Body of pancreas (tissue), 4 donors: ENCODE measurements around the gene RXRA. TPM values are rescaled to one million over a fixed set of nuclear protein-coding genes. Genes with fewer than 3 reads are reported as not detected.

Experiments used
- ATAC-seq: fragments of 150-250 bp; one replicate; pipeline ENCODE4 v1.9.1; 2016
- DNase-seq, 4 donors: peaks; one replicate each; pipeline ENCODE4 v3.0.0-alpha.2; 2019
- H3K27ac ChIP-seq, 4 donors: fragments of 200-600 bp; sonication (generic); 1 replicate in 3 of 4; 2 replicates in 1 of 4; pipeline versions ENCODE4 v1.5.1 to v1.6.1; 2016 to 2019; ENCODE audit warnings: mild to moderate bottlenecking in 1 of 4, mixed read lengths in 1 of 4, moderate library complexity in 1 of 4
- H3K27me3 ChIP-seq, 2 donors: fragments of 200-600 bp; sonication (generic); one replicate each; pipeline ENCODE4 v1.6.0; 2016; ENCODE audit warnings: mild to moderate bottlenecking in 1 of 2
- H3K36me3 ChIP-seq, 2 donors: fragments of 200-600 bp; sonication (generic); replicated peaks in 1 of 2; 2 replicates each; pipeline ENCODE4 v1.5.1; 2016; ENCODE audit warnings: low read depth in 2 of 2; ENCODE audit not compliant: insufficient read depth in 1 of 2
- H3K4me1 ChIP-seq: fragments of 200-600 bp; sonication (generic); one replicate; pipeline ENCODE4 v1.6.0; 2016
- H3K4me3 ChIP-seq, 2 donors: fragments of 200-600 bp; sonication (generic); 1 replicate in 1 of 2; 2 replicates in 1 of 2; pipeline ENCODE4 v1.5.1; 2016 to 2019
- H3K9me3 ChIP-seq, 3 donors: fragments of 200-600 bp; sonication (generic); 1 replicate in 2 of 3; 2 replicates in 1 of 3; pipeline ENCODE4 v1.5.1; 2016
- POLR2A ChIP-seq, 3 donors: fragments of 450-650 bp; IDR thresholded peaks; one replicate each; pipeline ENCODE4 v1.6.1; 2016; ENCODE audit warnings: antibody characterized with exemption in 3 of 3, mild to moderate bottlenecking in 2 of 3
- WGBS, 2 donors: methylation state at CpG; one replicate each; pipeline ENCODE4 v1.1.5; 2017; 5-methylcytosine and 5-hydroxymethylcytosine counted together
- intact Hi-C: fragments of 100-400 bp; cut with DNase I; formaldehyde crosslinking; loops from one replicate; pipeline ENCODE4 v1.15.1; 2023
- total RNA-seq, 2 donors: library from RNA; depleted of rRNA; stranded (reverse); fragments of >200 nt; gene quantifications; one replicate each; pipeline ENCODE4 v1.1.0, GENCODE V29; 2016
- TF ChIP-seq, protein P1 (sequence below), 7 experiments: fragments of 450-650 bp in 4 of 7; fragments of 200-600 bp in 3 of 7; sonication (generic) in 3 of 7; IDR thresholded peaks; one replicate each; pipeline ENCODE4 v1.5.1; 2016 to 2019; ENCODE audit warnings: antibody characterized with exemption in 7 of 7

The RXRA gene
- total RNA-seq, 2 donors from 2014 or later = 31.4 to 41.9 TPM

DNA sequence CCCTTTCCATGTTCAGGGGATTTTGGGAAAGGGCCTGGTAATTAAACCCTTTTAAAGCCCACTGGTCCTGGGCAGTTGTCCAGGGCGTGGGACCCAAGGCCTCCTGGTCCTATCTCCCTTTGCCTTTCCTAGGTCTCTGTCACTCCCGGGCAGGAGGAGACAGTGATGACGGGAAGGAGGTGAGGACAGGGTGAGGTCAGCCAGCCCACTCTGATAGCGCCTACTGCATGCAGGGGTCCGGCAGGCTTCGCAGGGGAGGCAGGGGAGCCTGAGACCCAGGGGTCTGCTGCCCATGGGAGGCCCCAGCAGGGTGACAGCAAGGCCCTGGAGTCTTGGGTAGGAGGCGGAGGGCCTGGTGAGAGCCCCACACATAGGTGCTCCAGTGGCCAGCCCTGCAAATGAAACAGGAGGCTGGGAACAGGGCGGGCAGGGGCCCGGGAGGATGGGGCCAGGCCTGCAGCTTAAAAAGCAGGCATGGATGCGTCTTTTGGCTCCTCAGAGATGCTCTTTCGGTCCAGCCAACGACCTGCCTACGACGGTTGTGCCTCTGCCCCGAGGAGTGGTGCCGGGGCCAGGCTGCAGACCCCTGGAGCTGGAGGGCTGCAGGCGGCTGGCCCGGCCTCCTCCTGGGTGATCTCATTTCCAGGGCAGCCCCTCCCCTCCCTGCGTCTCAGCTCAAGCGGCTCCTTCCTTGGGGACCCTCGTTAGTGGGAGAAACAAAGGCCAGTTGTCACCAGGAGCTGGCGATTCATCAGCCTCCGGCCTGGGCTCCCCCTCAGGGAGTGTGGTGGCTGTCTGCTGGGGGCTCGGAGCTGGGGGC is 6.7 kb upstream of the RXRA start:
- no peak overlapping the region for H3K27ac ChIP-seq
- ATAC-seq = no peak
- TF ChIP-seq, protein P1, sequence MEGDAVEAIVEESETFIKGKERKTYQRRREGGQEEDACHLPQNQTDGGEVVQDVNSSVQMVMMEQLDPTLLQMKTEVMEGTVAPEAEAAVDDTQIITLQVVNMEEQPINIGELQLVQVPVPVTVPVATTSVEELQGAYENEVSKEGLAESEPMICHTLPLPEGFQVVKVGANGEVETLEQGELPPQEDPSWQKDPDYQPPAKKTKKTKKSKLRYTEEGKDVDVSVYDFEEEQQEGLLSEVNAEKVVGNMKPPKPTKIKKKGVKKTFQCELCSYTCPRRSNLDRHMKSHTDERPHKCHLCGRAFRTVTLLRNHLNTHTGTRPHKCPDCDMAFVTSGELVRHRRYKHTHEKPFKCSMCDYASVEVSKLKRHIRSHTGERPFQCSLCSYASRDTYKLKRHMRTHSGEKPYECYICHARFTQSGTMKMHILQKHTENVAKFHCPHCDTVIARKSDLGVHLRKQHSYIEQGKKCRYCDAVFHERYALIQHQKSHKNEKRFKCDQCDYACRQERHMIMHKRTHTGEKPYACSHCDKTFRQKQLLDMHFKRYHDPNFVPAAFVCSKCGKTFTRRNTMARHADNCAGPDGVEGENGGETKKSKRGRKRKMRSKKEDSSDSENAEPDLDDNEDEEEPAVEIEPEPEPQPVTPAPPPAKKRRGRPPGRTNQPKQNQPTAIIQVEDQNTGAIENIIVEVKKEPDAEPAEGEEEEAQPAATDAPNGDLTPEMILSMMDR (IDR thresholded peaks at IDR 0.05) = no peak
- TF ChIP-seq POLR2A (IDR thresholded peaks at IDR 0.05) = no peak
- H3K36me3 ChIP-seq = no peaks in the 10 kb centered on the region
- WGBS, 2 donors = 72 to 80% methylated on average over 13 to 23 of the region's 24 CpGs
- H3K27me3 ChIP-seq = no peaks in the 10 kb centered on the region
- no peak overlapping the region for H3K4me3 ChIP-seq
- intact Hi-C loops = no loop called here
- no peaks in the 10 kb centered on the region for H3K9me3 ChIP-seq
- peak in 2 of 4 donors; percentile 4 to 10 for DNase-seq
- peaks cover 32% of the 10 kb centered on the region for H3K4me1 ChIP-seq

DNA sequence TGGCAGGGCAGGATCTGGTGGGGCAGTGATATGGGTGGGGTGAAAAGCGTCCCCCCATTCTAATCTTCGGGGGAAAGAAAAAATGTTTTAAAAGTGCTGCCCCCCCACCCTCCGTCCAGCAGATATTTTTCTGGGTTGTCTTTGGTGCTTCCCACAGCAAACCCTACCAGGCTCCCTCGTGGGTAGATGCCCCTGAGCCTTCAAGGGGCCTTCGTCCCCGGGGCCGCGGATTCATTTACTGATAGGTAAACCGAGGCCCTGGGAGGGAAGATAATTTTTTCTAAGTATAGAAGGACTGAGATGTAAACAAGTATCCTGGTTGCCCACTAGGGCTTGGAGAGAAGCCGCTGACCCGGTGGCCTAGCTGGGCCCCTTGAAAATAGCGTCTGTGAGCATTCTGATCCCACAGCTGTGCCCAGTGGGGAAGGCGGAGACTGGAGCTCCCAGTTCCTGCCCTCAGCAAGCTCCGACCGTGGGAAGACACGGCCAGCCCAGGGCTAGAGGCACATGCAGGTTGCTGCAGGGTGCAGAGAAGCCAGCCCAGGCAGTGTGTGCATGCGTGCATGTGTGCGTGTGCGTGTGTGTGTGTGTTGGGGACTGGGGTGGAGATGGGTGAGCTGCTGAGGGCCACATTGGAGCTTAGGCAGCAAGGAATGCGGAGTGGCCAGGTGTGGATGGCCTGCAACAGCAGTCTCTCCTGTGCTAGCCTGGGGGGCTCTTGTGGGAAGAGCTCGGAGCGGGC is 6.0 kb upstream of the RXRA start:
- no peak for TF ChIP-seq POLR2A (IDR thresholded peaks at IDR 0.05)
- TF ChIP-seq, protein P1 (IDR thresholded peaks at IDR 0.05) = no peak
- H3K27me3 ChIP-seq = no peaks in the 10 kb centered on the region
- DNase-seq = peak in 2 of 4 donors; percentile 4 to 8
- no peaks in the 10 kb centered on the region for H3K36me3 ChIP-seq
- ATAC-seq = no peak
- no peak overlapping the region for H3K4me3 ChIP-seq
- H3K9me3 ChIP-seq = no peaks in the 10 kb centered on the region
- intact Hi-C loops = no loop called here
- H3K27ac ChIP-seq = no peak overlapping the region
- H3K4me1 ChIP-seq = peaks cover 40% of the 10 kb centered on the region
- 80 to 84% methylated on average over 22 of the region's 22 CpGs for WGBS, 2 donors

DNA sequence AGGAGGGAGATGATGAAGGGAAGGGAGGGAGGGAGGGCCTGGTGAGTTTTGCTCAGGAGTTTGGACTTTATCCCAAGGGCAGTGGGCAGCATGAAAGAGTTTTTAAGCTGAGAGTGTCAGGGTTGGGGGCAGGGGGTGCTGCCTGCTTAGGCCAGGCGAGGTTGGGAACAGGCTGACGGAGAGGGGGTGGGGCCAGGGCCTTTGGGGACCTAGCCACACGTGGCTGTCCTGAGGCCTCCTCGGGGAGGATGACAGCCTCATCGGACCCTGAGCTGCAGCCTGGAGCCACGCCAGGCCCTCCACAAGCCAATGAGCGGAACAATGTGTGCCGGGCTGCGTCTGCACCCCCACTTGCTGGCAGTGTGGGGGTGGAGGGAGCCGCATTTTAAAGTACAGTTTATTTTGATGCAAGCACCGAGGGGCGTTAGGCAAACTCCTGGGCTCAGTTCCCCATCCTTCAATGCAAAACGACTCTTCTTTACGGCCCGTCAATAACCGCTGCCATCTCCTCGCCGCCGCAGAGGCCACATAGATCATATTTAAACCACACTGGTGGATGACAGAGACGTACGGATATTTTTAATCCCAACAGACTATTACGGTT is 5.3 kb upstream of the RXRA start:
- intact Hi-C loops = no loop called here

DNA sequence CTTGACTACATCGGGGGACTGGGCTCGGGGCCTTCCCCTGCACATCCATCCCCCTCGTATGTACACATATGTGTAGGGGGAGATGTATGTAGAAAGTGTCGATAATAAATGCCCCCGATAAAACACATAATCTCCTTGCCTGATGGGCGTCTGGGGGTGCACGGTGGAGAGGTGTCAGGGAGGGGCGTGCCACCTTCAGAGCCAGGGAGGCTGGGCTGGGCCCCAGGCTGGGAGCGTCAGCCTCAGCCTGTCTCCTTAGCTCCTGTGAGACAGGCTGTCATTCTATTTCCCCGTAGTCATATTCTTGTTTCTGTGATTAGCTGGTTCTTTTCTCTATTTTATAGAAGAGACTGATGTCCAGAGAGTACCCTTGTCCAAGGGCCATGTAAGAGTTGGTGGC is 4.7 kb upstream of the RXRA start:
- no peak overlapping the region for H3K4me3 ChIP-seq
- ATAC-seq = no peak
- intact Hi-C loops = no loop called here

More for the DNA sequence above, 5.3 kb upstream of the RXRA start:
- Histone ChIP-seq H3K4me3 (no peak overlapping the region), H3K27ac (no peak overlapping the region), H3K9me3 (no peaks in the 10 kb centered on the region), H3K4me1 (peaks cover 42% of the 10 kb centered on the region), H3K36me3 (no peaks in the 10 kb centered on the region), H3K27me3 (no peaks in the 10 kb centered on the region)
- no peak for TF ChIP-seq POLR2A (IDR thresholded peaks at IDR 0.05)
- TF ChIP-seq, protein P1 (IDR thresholded peaks at IDR 0.05) = no peak
- DNase-seq (peak in 2 of 4 donors; percentile 15 to 24), ATAC-seq (no peak)
- WGBS, 2 donors = 72 to 86% methylated on average over 13 to 22 of the region's 22 CpGs

More for the DNA sequence above, 4.7 kb upstream of the RXRA start:
- no peak overlapping the region for H3K27ac ChIP-seq
- no peaks in the 10 kb centered on the region for H3K9me3 ChIP-seq
- no peaks in the 10 kb centered on the region for H3K27me3 ChIP-seq
- DNase-seq = peak in 1 of 4 donors; percentile 5
- TF ChIP-seq, protein P1 (IDR thresholded peaks at IDR 0.05) = no peak
- no peak for TF ChIP-seq POLR2A (IDR thresholded peaks at IDR 0.05)
- H3K4me1 ChIP-seq = peaks cover 36% of the 10 kb centered on the region
- no peaks in the 10 kb centered on the region for H3K36me3 ChIP-seq
- WGBS, 2 donors = 69 to 77% methylated on average over 10 of the region's 10 CpGs
